DOHH2 (cell line): ENCODE results near the gene MCRIP1.

Source experiments
- H3F3A ChIP-seq: fragments of 200-600 bp; sonication (generic), shearing (Covaris generic); 2 replicates; pipeline ENCODE4 v1.6.0; 2016; ENCODE audit warnings: antibody characterized with exemption, mild to moderate bottlenecking; ENCODE audit not compliant: control insufficient read depth, insufficient read depth
- H3K27ac ChIP-seq: fragments of 200-600 bp; sonication (generic); 2 replicates; pipeline ENCODE4 v1.5.1; 2014; ENCODE audit warnings: low read depth, mild to moderate bottlenecking, low read length, moderate library complexity
- H3K27me3 ChIP-seq: fragments of 200-600 bp; sonication (generic); 2 replicates; pipeline ENCODE4 v1.6.1; 2014; ENCODE audit warnings: mild to moderate bottlenecking, low read length, mixed read lengths; ENCODE audit not compliant: control insufficient read depth
- H3K36me3 ChIP-seq: fragments of 200-600 bp; sonication (generic); 2 replicates; pipeline ENCODE4 v1.6.1; 2014; ENCODE audit warnings: mild to moderate bottlenecking, low read length, moderate library complexity, mixed read lengths; ENCODE audit not compliant: control insufficient read depth
- H3K4me1 ChIP-seq: fragments of 200-600 bp; sonication (generic); 2 replicates; pipeline ENCODE4 v1.6.1; 2014; ENCODE audit warnings: mild to moderate bottlenecking, low read length, mixed read lengths; ENCODE audit not compliant: control insufficient read depth
- H3K4me2 ChIP-seq: fragments of 200-600 bp; sonication (generic); 2 replicates; pipeline ENCODE4 v1.6.0; 2014; ENCODE audit warnings: mild to moderate bottlenecking, low read length, moderate library complexity
- H3K4me3 ChIP-seq: fragments of 200-600 bp; sonication (generic); 2 replicates; pipeline ENCODE4 v1.5.1; 2014; ENCODE audit warnings: mild to moderate bottlenecking, low read length, mixed read lengths
- H3K79me2 ChIP-seq: fragments of 200-600 bp; sonication (generic); 2 replicates; pipeline ENCODE4 v1.6.1; 2014; ENCODE audit warnings: mild to moderate bottlenecking, low read length, mixed read lengths; ENCODE audit not compliant: control insufficient read depth
- H3K9me2 ChIP-seq: fragments of 200-600 bp; sonication (generic); replicated peaks from 2 replicates; pipeline ENCODE4 v1.6.1; 2014; ENCODE audit warnings: mild to moderate bottlenecking, low read length, mixed read lengths; ENCODE audit not compliant: control insufficient read depth
- H3K9me3 ChIP-seq: fragments of 200-600 bp; sonication (generic); 2 replicates; pipeline ENCODE4 v1.6.1; 2014; ENCODE audit warnings: antibody characterized with exemption, low read length, mixed read lengths; ENCODE audit not compliant: control insufficient read depth, insufficient read depth
- H4K20me1 ChIP-seq: fragments of 200-600 bp; sonication (generic); 2 replicates; pipeline ENCODE4 v1.6.0; 2014; ENCODE audit warnings: low read depth, mild to moderate bottlenecking, antibody characterized with exemption, low read length, moderate library complexity; ENCODE audit not compliant: control insufficient read depth, insufficient read depth
- EZH2phosphoT487 ChIP-seq: fragments of 200-600 bp; sonication (generic); IDR thresholded peaks from 2 replicates; pipeline ENCODE4 v1.6.1; 2017; ENCODE audit warnings: borderline replicate concordance, mild to moderate bottlenecking, antibody characterized with exemption, low read length, moderate library complexity, mixed read lengths
- TF ChIP-seq, protein P1 (sequence below): fragments of 200-600 bp; sonication (generic); IDR thresholded peaks from one replicate; pipeline ENCODE4 v1.5.1; 2014; ENCODE audit warnings: antibody characterized with exemption, mild to moderate bottlenecking, low read depth, low read length; ENCODE audit not compliant: poor library complexity, severe bottlenecking

The MCRIP1 gene

DNA sequence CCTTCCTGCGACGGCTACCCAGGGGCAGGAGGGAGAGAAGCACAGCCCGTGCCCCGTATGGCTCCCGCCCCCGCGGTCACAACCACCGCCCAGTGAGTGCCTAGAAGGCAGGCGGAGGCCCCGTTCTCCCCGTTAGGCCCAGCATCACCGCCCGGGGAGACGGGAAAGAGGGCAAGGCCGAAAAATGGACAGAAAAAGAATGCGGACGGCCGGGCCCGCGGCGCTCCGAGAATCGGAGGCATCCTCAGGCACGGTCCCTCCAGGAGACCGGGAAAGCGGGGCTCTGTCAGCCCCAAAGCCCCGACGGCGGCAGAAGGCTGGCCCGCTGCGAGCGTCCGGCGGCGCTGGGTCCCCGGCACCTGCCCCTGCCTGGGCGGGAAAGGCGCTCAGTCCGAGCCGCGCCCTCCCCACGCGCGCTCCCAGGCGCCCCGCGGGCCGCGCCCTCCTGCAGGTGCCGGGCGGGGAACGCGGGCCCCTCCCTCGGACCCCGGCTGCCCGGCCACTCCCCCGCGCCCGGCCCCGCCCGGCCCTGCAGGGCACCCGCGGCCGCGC lies 407 bp downstream of the MCRIP1 start:
- Histone ChIP-seq H3K79me2 (peaks cover 24% of the 10 kb centered on the region), H3K4me3 (peak overlapping the region; percentile 100), H3K27me3 (no peaks in the 10 kb centered on the region), H3F3A (no peaks in the 10 kb centered on the region), H3K9me2 (no peaks in the 10 kb centered on the region), H3K9me3 (no peaks in the 10 kb centered on the region), H4K20me1 (no peaks in the 10 kb centered on the region), H3K4me2 (peak overlapping the region; percentile 100), H3K27ac (peak overlapping the region; percentile 62), H3K36me3 (no peaks in the 10 kb centered on the region), H3K4me1 (peaks cover 23% of the 10 kb centered on the region)
- TF ChIP-seq, protein P1, sequence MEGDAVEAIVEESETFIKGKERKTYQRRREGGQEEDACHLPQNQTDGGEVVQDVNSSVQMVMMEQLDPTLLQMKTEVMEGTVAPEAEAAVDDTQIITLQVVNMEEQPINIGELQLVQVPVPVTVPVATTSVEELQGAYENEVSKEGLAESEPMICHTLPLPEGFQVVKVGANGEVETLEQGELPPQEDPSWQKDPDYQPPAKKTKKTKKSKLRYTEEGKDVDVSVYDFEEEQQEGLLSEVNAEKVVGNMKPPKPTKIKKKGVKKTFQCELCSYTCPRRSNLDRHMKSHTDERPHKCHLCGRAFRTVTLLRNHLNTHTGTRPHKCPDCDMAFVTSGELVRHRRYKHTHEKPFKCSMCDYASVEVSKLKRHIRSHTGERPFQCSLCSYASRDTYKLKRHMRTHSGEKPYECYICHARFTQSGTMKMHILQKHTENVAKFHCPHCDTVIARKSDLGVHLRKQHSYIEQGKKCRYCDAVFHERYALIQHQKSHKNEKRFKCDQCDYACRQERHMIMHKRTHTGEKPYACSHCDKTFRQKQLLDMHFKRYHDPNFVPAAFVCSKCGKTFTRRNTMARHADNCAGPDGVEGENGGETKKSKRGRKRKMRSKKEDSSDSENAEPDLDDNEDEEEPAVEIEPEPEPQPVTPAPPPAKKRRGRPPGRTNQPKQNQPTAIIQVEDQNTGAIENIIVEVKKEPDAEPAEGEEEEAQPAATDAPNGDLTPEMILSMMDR, result no peak
- TF ChIP-seq EZH2phosphoT487, result no peak

DNA sequence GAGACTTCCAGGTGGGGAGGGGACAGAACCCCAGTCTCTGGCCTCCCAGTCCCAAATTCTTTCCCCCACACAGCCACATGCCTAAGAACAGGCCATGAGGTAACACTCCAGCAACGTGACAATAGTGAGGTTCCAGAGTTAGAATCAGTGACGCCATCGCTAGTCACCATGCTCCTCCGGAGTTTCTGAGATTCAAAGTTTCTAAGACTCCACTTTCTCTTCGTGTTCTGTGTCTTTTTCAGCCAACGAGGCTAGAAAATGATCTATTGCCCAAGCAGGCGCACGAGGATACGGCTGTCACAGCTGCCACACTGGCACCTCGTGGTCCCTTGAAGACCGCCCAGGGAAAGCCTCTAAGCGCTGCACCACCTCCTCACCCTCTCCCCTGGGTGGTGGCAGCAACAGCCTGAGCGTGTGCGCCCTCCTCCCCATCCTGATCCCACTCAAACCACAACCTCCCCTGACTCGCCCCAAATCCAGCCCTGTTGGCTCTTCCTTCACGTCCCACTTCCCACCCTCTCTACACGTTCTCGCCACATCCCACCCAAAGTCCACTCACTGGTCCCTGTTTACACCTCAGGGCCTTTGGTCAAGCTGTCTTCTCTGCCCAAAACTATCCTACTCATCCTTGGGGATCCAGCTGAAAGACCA lies 1.0 kb downstream of the MCRIP1 start:
- H3K79me2 ChIP-seq, result peaks cover 24% of the 10 kb centered on the region
- H3K27me3 ChIP-seq, result no peaks in the 10 kb centered on the region
- no peak for TF ChIP-seq EZH2phosphoT487
- TF ChIP-seq, protein P1, result no peak
- peak overlapping the region; percentile 62 for H3K27ac ChIP-seq
- no peaks in the 10 kb centered on the region for H3F3A ChIP-seq
- H4K20me1 ChIP-seq, result no peaks in the 10 kb centered on the region
- H3K4me3 ChIP-seq, result peak overlapping the region; percentile 100
- H3K9me2 ChIP-seq, result no peaks in the 10 kb centered on the region
- no peaks in the 10 kb centered on the region for H3K36me3 ChIP-seq
- peak overlapping the region; percentile 100 for H3K4me2 ChIP-seq
- H3K4me1 ChIP-seq, result peaks cover 23% of the 10 kb centered on the region
- H3K9me3 ChIP-seq, result no peaks in the 10 kb centered on the region

DNA sequence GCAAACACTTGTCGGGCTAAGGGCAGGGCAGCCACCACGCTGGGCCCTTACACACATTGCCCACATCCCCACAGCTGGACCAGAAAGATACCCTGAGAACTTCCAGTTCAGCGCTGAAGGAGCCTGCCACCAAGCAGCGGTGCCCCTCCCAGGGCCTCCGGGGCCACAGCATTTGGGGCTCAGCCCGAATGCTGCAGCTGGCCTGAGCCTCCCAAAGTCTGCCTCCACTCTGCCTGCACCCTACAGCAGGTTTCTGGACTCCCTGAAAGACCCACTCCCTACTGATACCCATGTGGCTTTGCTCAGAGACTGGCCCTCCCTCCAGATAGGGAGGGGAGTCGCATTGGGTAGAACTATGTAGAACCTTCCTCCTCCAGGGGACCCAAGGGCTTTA lies 1.5 kb downstream of the MCRIP1 start:
- H3K4me1 ChIP-seq, result peaks cover 23% of the 10 kb centered on the region
- no peaks in the 10 kb centered on the region for H3K27me3 ChIP-seq
- no peak overlapping the region for H3K27ac ChIP-seq
- H3K4me2 ChIP-seq, result peak overlapping the region; percentile 100
- no peaks in the 10 kb centered on the region for H3K9me2 ChIP-seq
- peaks cover 24% of the 10 kb centered on the region for H3K79me2 ChIP-seq
- H4K20me1 ChIP-seq, result no peaks in the 10 kb centered on the region
- no peaks in the 10 kb centered on the region for H3F3A ChIP-seq
- no peaks in the 10 kb centered on the region for H3K9me3 ChIP-seq
- peak overlapping the region; percentile 100 for H3K4me3 ChIP-seq
- H3K36me3 ChIP-seq, result no peaks in the 10 kb centered on the region
- TF ChIP-seq, protein P1, result no peak
- no peak for TF ChIP-seq EZH2phosphoT487
